Caco-2 (cell line): Measurements from ENCODE around the gene FBXO31. TPM values are rescaled to one million over a fixed set of nuclear protein-coding genes. Genes with fewer than 3 reads are reported as not detected.

Experiments used
- BruUV-seq: library from RNA; stranded (reverse); fragments of 400-500 nt; replicated peaks from 2 replicates; lab custom pipeline; 2021; lab: Mats Ljungman, UMichigan
- CTCF ChIA-PET: fragments of 300-600 bp; sonication (Branson Sonifier 250); formaldehyde crosslinking; loops from one replicate; lab custom pipeline; 2022; ENCODE audit warnings: antibody characterized with exemption; lab: Charles Lee
- POLR2A ChIA-PET: fragments of 300-600 bp; sonication (Branson Sonifier 250); formaldehyde crosslinking; loops from one replicate; lab custom pipeline; 2022; ENCODE audit warnings: antibody characterized with exemption; lab: Charles Lee
- DNase-seq, 2 experiments: peaks; one replicate each; pipeline versions ENCODE4 v3.0.0 to v3.0.0-alpha.2; 2020 to 2022
- H3K27me3 ChIP-seq: replicated peaks from 2 replicates; pipeline ENCODE4 v1.6.0; 2011; ENCODE audit warnings: low read length; ENCODE audit not compliant: control insufficient read depth, insufficient read depth
- H3K36me3 ChIP-seq: 2 replicates; pipeline ENCODE4 v1.5.1; 2011; ENCODE audit warnings: low read length; ENCODE audit not compliant: control insufficient read depth, insufficient read depth
- H3K4me1 ChIP-seq: fragments of 250-450 bp; sonication (Bioruptor Pico); 2 replicates; pipeline ENCODE4 v1.5.1; 2020; ENCODE audit warnings: mild to moderate bottlenecking
- H3K4me3 ChIP-seq: 2 replicates; pipeline ENCODE4 v1.5.1; 2011; ENCODE audit warnings: low read depth, mild to moderate bottlenecking, control low read depth, low read length
- H3K9me3 ChIP-seq: fragments of 250-450 bp; sonication (Bioruptor Pico); 2 replicates; pipeline ENCODE4 v1.5.1; 2020; ENCODE audit warnings: mild to moderate bottlenecking, moderate library complexity
- H3K27ac Mint-ChIP-seq: one replicate; pipeline ENCODE4 v1.8.0; 2022; ENCODE audit warnings: mixed read lengths; ENCODE audit not compliant: unreplicated experiment
- H3K27me3 Mint-ChIP-seq: one replicate; pipeline ENCODE4 v1.8.0; 2022; ENCODE audit warnings: mixed read lengths; ENCODE audit not compliant: insufficient read depth, unreplicated experiment
- H3K36me3 Mint-ChIP-seq: one replicate; pipeline ENCODE4 v1.8.0; 2022; ENCODE audit warnings: mild to moderate bottlenecking, mixed read lengths; ENCODE audit not compliant: insufficient read depth, unreplicated experiment
- H3K4me1 Mint-ChIP-seq: one replicate; pipeline ENCODE4 v1.8.0; 2022; ENCODE audit warnings: low read depth, mixed read lengths; ENCODE audit not compliant: unreplicated experiment
- H3K4me3 Mint-ChIP-seq: one replicate; pipeline ENCODE4 v1.8.0; 2022; ENCODE audit warnings: mild to moderate bottlenecking, moderate library complexity, mixed read lengths; ENCODE audit not compliant: unreplicated experiment
- H3K9me3 Mint-ChIP-seq: one replicate; pipeline ENCODE4 v1.8.0; 2022; ENCODE audit warnings: mixed read lengths; ENCODE audit not compliant: unreplicated experiment
- CTCF ChIP-seq, 2 experiments: fragments of 200-600 bp in 1 of 2; IDR thresholded peaks; 1 replicate in 1 of 2; 2 replicates in 1 of 2; pipeline versions ENCODE4 v1.5.1 to v1.8.0; 2011 to 2022; ENCODE audit warnings: antibody characterized with exemption in 1 of 2, control low read depth in 1 of 2, inconsistent platforms in 1 of 2, low read depth in 1 of 2, low read length in 1 of 2, mild to moderate bottlenecking in 1 of 2, moderate library complexity in 1 of 2; ENCODE audit not compliant: insufficient read depth in 1 of 2, severe bottlenecking in 1 of 2, unreplicated experiment in 1 of 2
- intact Hi-C: fragments of 100-400 bp; cut with micrococcal nuclease; formaldehyde crosslinking; loops from one replicate; pipeline ENCODE4 v1.10.0; 2022; ENCODE audit not compliant: unreplicated experiment
- total RNA-seq: library from RNA; stranded (reverse); gene quantifications from 2 replicates; pipeline ENCODE4 v1.2.3, GENCODE V29; 2022

The FBXO31 gene
- total RNA-seq, 1 experiment from 2014 or later = 55.6 TPM

GRCh38 chr16:87327798-87328495 lies 55.6 kb downstream of the FBXO31 start:
- no peaks in the 10 kb centered on the region; the same call in 1 of the 2 replicates for H3K4me1 ChIP-seq
- H3K9me3 Mint-ChIP-seq = no peaks in the 10 kb centered on the region
- DNase-seq = no peak
- no peaks in the 10 kb centered on the region for H3K9me3 ChIP-seq
- no peaks in the 10 kb centered on the region for H3K4me1 Mint-ChIP-seq
- no peak overlapping the region for H3K4me3 Mint-ChIP-seq
- H3K36me3 Mint-ChIP-seq = peaks cover 51% of the 10 kb centered on the region
- H3K27me3 ChIP-seq = no peaks in the 10 kb centered on the region
- ChIA-PET CTCF (interaction anchor here (0.6 to 1.0 kb wide), 2 partner anchors 52 to 310 kb away, joined by 3 read pairs; no protein-coding TSS in a partner anchor), POLR2A (interaction anchor here (1.1 kb wide), 2 partner anchors 11 to 56 kb away, joined by 3 to 4 read pairs; partner anchors contain the start of genes C16orf95 and FBXO31)
- no peak overlapping the region for H3K27ac Mint-ChIP-seq
- no peak overlapping the region for H3K4me3 ChIP-seq
- no peaks in the 10 kb centered on the region for H3K27me3 Mint-ChIP-seq
- H3K36me3 ChIP-seq = peaks cover 6% of the 10 kb centered on the region
- BruUV-seq = no TSS peak
- no peak for TF ChIP-seq CTCF (IDR thresholded peaks at IDR 0.05; ENCODE audit: insufficient read depth in 1 of 2, low read depth in 1 of 2, low read length in 1 of 2, severe bottlenecking in 1 of 2, unreplicated experiment in 1 of 2)
- intact Hi-C loops = no loop called here

GRCh38 chr16:87326151-87326571 lies 57.4 kb downstream of the FBXO31 start:
- ChIA-PET CTCF (interaction anchor here (0.8 kb wide), 1 partner anchor 9 kb away, joined by 4 read pairs; the partner anchor contains the start of gene C16orf95), POLR2A (no interaction called here)
- Mint-ChIP-seq H3K27ac (no peak overlapping the region), H3K4me3 (no peak overlapping the region), H3K27me3 (no peaks in the 10 kb centered on the region), H3K36me3 (peaks cover 58% of the 10 kb centered on the region), H3K4me1 (no peaks in the 10 kb centered on the region), H3K9me3 (no peaks in the 10 kb centered on the region)
- Histone ChIP-seq H3K27me3 (no peaks in the 10 kb centered on the region), H3K4me1 (no peaks in the 10 kb centered on the region; the same call in 1 of the 2 replicates), H3K36me3 (peaks cover 5% of the 10 kb centered on the region), H3K4me3 (no peak overlapping the region), H3K9me3 (no peaks in the 10 kb centered on the region)
- no peak for DNase-seq
- BruUV-seq = no TSS peak
- TF ChIP-seq CTCF (IDR thresholded peaks at IDR 0.05; ENCODE audit: insufficient read depth in 1 of 2, low read depth in 1 of 2, low read length in 1 of 2, severe bottlenecking in 1 of 2, unreplicated experiment in 1 of 2) = no peak
- intact Hi-C loops = no loop called here

GRCh38 chr16:87325423-87325858 lies 58.1 kb downstream of the FBXO31 start:
- H3K9me3 ChIP-seq = no peaks in the 10 kb centered on the region
- no peak overlapping the region for H3K27ac Mint-ChIP-seq
- no peak for DNase-seq
- ChIA-PET CTCF (interaction anchor here (1.1 to 1.3 kb wide), 2 partner anchors 58 to 69 kb away, joined by 3 to 4 read pairs; partner anchors contain the start of gene FBXO31), POLR2A (no interaction called here)
- no peak overlapping the region for H3K4me3 ChIP-seq
- peaks cover 53% of the 10 kb centered on the region for H3K36me3 Mint-ChIP-seq
- H3K36me3 ChIP-seq = peaks cover 5% of the 10 kb centered on the region
- no peaks in the 10 kb centered on the region for H3K27me3 ChIP-seq
- H3K27me3 Mint-ChIP-seq = no peaks in the 10 kb centered on the region
- H3K4me3 Mint-ChIP-seq = no peak overlapping the region
- no peaks in the 10 kb centered on the region for H3K9me3 Mint-ChIP-seq
- no peaks in the 10 kb centered on the region; the same call in 1 of the 2 replicates for H3K4me1 ChIP-seq
- BruUV-seq = no TSS peak
- intact Hi-C loops = no loop called here
- TF ChIP-seq CTCF (IDR thresholded peaks at IDR 0.05; ENCODE audit: insufficient read depth in 1 of 2, low read depth in 1 of 2, low read length in 1 of 2, severe bottlenecking in 1 of 2, unreplicated experiment in 1 of 2) = no peak
- no peaks in the 10 kb centered on the region for H3K4me1 Mint-ChIP-seq
